KMS-11 (cell line): ENCODE measurements around the gene DNAH10.

ENCODE experiments used
- H2AFZ ChIP-seq: fragments of 200-600 bp; sonication (generic); 2 replicates; pipeline ENCODE4 v1.6.1; 2016; ENCODE audit warnings: antibody characterized with exemption, mixed run types, low read depth
- H3K27ac ChIP-seq: fragments of 200-600 bp; sonication (generic); 2 replicates; pipeline ENCODE4 v1.6.1; 2016; ENCODE audit warnings: mild to moderate bottlenecking, mixed run types
- H3K27me3 ChIP-seq: fragments of 200-600 bp; sonication (generic); 2 replicates; pipeline ENCODE4 v1.6.1; 2017; ENCODE audit warnings: mild to moderate bottlenecking, low read depth, mixed run types, moderate library complexity; ENCODE audit not compliant: insufficient read depth
- H3K36me3 ChIP-seq: fragments of 200-600 bp; sonication (generic); 2 replicates; pipeline ENCODE4 v1.6.1; 2017; ENCODE audit warnings: mild to moderate bottlenecking, mixed run types; ENCODE audit not compliant: insufficient read depth
- H3K4me1 ChIP-seq: fragments of 200-600 bp; sonication (generic); 2 replicates; pipeline ENCODE4 v1.6.1; 2016; ENCODE audit warnings: mild to moderate bottlenecking, low read depth, mixed run types; ENCODE audit not compliant: poor library complexity, severe bottlenecking
- H3K4me2 ChIP-seq: fragments of 200-600 bp; sonication (generic); 2 replicates; pipeline ENCODE4 v1.7.0; 2016; ENCODE audit warnings: mild to moderate bottlenecking, mixed run types
- H3K4me3 ChIP-seq: fragments of 200-600 bp; sonication (generic); IDR thresholded peaks from 2 replicates; pipeline ENCODE4 v1.6.1; 2017; ENCODE audit warnings: low read depth, low read length, mixed read lengths; ENCODE audit not compliant: insufficient read depth
- H3K79me2 ChIP-seq: fragments of 200-600 bp; sonication (generic); 2 replicates; pipeline ENCODE4 v1.6.1; 2016; ENCODE audit warnings: low read depth, mixed run types; ENCODE audit not compliant: insufficient read depth
- H3K9ac ChIP-seq: fragments of 200-600 bp; sonication (generic); 2 replicates; pipeline ENCODE4 v1.6.1; 2016; ENCODE audit warnings: mild to moderate bottlenecking, mixed run types
- H4K20me1 ChIP-seq: fragments of 200-600 bp; sonication (generic); 2 replicates; pipeline ENCODE4 v1.6.1; 2016; ENCODE audit warnings: mild to moderate bottlenecking, mixed run types; ENCODE audit not compliant: insufficient read depth
- TF ChIP-seq, protein P1 (sequence below): fragments of 200-600 bp; sonication (generic); conservative IDR thresholded peaks from 2 replicates; pipeline ENCODE4 v1.6.1; 2017; ENCODE audit warnings: low read depth, mild to moderate bottlenecking, antibody characterized with exemption, low read length, moderate library complexity, mixed read lengths

Gene DNAH10

DNA sequence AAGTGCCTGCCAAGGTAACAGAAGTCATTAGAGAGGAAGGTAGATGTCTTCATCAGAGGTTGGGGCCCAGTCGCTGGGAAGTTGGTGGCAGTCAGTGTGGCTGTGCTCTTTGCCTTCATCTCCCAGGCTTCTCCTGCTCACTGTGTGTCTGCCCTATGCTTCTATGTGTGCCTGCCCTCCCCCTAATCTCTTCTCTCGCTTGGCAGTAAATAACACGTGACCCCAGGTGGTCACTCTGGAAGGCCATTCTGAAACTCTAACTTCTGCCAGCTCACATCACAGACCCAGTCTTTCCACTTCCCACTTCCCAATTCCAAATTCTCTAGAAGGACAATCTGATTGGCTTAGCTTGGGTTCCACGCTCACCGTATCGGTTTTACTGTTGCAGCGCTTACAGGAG is 220.2 kb downstream of the DNAH10 start:
- Histone ChIP-seq H2AFZ (no peak overlapping the region), H3K36me3 (no peaks in the 10 kb centered on the region), H3K4me3 (no peak overlapping the region), H3K27me3 (no peaks in the 10 kb centered on the region), H3K27ac (no peak overlapping the region), H4K20me1 (0 out of 2 replicates have a peak, but pooled peaks cover 5% of the 10 kb centered on the region), H3K4me1 (peaks cover 14% of the 10 kb centered on the region), H3K79me2 (peaks cover 9% of the 10 kb centered on the region; the same call in 1 of the 2 replicates), H3K4me2 (no peak overlapping the region), H3K9ac (no peak overlapping the region)
- TF ChIP-seq, protein P1, sequence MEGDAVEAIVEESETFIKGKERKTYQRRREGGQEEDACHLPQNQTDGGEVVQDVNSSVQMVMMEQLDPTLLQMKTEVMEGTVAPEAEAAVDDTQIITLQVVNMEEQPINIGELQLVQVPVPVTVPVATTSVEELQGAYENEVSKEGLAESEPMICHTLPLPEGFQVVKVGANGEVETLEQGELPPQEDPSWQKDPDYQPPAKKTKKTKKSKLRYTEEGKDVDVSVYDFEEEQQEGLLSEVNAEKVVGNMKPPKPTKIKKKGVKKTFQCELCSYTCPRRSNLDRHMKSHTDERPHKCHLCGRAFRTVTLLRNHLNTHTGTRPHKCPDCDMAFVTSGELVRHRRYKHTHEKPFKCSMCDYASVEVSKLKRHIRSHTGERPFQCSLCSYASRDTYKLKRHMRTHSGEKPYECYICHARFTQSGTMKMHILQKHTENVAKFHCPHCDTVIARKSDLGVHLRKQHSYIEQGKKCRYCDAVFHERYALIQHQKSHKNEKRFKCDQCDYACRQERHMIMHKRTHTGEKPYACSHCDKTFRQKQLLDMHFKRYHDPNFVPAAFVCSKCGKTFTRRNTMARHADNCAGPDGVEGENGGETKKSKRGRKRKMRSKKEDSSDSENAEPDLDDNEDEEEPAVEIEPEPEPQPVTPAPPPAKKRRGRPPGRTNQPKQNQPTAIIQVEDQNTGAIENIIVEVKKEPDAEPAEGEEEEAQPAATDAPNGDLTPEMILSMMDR = no peak

DNA sequence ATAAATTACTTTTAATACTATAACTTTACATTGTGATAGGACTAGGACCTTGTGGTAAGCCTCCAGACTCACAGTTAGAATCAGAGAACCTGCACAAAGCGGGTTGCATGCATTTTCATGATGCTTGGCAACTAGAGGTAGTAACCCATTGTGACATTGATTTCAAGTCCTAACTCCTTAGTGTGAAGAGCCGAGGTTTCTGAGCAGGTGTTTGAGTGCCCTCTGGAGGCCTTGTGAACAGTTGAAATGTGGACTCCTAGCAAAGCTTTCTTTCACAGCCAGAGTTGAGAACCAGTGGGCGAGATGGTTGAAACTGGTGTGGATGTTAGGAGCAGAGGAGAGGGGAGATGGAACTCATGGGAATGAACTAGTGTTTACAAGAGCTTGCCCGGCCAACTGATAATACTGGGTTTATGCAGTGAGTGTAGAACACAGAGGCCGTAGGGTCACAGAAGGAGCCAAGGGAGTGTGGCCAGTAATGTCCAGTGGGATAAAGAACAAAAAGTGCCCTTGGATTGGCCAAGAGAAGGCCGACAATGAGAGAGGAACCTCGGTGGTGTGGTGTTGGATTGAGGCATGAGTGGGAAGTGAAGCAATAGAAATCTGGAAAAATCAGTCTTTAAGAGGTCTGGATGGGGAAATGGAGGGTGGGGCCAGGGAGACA is 221.9 kb downstream of the DNAH10 start:
- Histone ChIP-seq H3K79me2 (peaks cover 9% of the 10 kb centered on the region; the same call in 1 of the 2 replicates), H3K4me2 (no peak overlapping the region), H3K4me3 (no peak overlapping the region), H3K27ac (no peak overlapping the region), H2AFZ (no peak overlapping the region), H4K20me1 (0 out of 2 replicates have a peak, but pooled peaks cover 5% of the 10 kb centered on the region), H3K36me3 (no peaks in the 10 kb centered on the region), H3K9ac (no peak overlapping the region), H3K4me1 (peaks cover 14% of the 10 kb centered on the region), H3K27me3 (no peaks in the 10 kb centered on the region)
- TF ChIP-seq, protein P1 = peak; percentile 60

DNA sequence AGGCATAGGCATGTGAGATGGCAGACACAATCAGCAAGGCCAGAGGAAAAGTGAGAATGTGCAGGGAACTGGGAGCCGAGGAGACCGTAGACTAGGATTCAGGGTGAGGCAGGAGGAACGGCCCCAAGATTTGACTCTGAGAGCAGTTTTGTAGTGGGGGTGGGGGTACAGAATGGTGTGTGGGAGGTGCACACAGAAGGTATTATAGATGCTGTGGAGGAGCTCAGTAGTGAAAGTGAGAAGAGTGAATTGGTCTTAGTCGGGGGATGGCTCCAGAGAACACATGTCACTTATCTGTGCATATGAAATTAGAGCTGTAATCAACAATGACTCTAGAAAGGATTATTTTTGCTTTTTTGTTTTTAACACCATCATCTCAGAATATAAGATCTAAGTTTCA is 222.8 kb downstream of the DNAH10 start:
- Histone ChIP-seq H2AFZ (no peak overlapping the region), H3K79me2 (peaks cover 9% of the 10 kb centered on the region; the same call in 1 of the 2 replicates), H3K4me1 (peaks cover 17% of the 10 kb centered on the region), H3K27ac (no peak overlapping the region), H3K36me3 (no peaks in the 10 kb centered on the region), H3K4me2 (no peak overlapping the region), H3K27me3 (no peaks in the 10 kb centered on the region), H3K9ac (no peak overlapping the region), H3K4me3 (no peak overlapping the region), H4K20me1 (0 out of 2 replicates have a peak, but pooled peaks cover 5% of the 10 kb centered on the region)
- TF ChIP-seq, protein P1 = no peak
